HG03103 (cell line): ENCODE results near the gene MOCOS.

ENCODE experiments used
- ATAC-seq: cut with Tn5 transposase; IDR thresholded peaks from one replicate; pipeline ENCODE4 v1.9.1; 2021; ENCODE audit warnings: low read depth; ENCODE audit not compliant: unreplicated experiment

MOCOS gene

DNA sequence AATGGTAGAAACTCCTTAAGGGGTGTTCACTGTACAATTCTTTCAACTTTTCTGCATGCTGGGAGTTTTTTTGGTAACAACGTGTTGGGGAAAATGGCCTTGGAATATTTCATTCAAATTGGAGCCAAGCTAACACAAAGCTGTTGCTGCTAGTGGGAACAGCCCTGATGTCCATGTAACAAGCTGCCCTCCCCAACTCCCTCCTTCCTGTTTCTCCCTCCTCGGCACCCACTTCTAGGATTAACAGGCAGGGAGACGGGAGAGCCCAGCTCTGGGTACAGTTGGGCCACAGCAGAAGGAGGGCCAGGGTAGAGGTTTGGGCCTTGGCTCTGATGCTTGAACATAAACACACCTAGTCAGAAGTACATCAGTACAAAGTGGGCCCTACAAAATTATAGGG, 9.4 kb upstream of the MOCOS start:
- ATAC-seq = no peak

GRCh38 chr18:36179562-36180355, 7.5 kb upstream of the MOCOS start:
- no peak for ATAC-seq

DNA sequence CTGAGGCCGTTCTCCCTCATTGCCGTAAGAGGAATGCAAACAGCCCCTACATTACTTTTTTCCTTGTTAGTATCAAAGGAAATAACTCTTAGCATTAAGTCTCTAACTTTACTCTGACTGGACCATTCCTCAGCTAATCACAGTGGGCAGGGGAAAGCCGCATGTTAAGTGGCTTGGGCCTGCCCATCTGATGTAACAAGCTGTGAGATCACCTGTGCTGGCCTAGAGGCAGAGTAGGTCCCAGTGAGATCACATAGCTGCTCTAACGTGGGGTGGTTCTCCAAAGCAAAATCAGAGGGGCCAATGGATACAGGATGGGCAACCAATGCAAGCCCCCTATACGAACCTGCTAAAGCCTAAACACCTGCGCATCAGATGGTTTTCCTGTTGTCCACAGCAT, 5.9 kb upstream of the MOCOS start:
- ATAC-seq = no peak

DNA sequence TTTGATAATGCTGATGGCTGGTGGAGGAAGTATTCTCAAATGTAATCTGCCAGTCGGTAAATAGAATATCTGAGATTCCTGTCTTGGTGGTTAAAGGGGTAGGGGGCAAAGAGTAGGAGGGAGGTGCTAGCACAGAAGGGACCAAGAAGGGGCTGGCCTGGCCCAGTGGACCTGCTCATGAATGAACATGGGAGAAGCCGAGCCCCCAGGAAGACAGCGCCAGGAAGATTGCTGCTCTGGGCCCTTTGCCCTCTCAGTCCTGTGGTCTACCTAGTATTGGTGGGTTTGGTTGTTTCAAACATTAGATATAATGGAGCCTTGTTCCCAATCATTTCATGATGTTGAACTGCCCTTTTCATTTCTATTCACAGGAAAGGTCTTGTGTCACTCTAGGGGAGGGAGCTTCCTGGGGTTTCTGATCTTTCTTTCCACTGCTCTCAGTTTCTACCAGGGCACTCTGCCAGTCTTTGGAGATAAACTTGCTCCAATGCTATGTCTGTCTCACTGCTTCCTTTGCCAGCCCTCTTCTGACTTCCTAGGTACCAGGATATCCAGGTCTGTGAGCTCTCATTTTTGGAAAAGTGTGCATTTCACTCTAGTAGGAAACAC, 5.3 kb upstream of the MOCOS start:
- ATAC-seq = no peak

DNA sequence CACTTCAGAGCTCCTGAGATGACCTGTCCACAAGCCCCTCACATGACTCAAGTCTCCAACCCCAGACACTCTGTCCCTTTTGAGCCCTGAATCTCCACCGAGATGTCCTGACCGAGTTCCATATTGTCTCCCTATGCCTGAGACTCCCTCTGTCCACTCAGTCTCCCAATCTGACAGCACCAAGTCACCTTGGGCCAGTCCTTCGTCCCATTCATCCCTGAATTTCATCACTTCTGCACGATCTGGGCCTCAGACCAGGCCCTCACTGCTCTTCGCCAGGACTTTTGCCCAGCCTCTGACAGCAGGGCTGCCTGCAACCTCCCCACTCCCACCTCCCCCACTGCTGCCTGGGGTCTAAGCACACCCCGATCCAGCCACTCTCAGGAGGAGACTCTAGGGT, 4.3 kb upstream of the MOCOS start:
- ATAC-seq = no peak

DNA sequence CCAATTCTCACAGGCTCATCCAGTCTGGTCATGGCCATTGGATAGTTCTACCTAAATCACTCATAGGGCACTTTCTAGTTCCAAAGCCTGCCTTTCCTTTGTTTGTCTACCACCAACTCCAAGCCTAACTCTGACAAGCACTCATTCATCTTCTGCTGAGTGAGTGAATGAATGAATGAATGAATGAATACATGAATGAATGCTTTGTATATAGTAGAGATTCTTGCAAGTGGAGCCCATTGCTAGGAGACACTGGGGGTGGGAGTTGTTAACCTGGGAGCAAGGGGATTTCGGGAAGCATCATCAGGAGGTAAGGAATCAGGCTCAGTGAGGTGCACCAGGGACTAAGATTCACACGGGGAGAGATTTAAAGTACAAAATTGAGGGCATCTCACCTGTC, 3.3 kb upstream of the MOCOS start:
- ATAC-seq = no peak

GRCh38 chr18:36185157-36185556, 2.1 kb upstream of the MOCOS start:
- ATAC-seq = no peak

DNA sequence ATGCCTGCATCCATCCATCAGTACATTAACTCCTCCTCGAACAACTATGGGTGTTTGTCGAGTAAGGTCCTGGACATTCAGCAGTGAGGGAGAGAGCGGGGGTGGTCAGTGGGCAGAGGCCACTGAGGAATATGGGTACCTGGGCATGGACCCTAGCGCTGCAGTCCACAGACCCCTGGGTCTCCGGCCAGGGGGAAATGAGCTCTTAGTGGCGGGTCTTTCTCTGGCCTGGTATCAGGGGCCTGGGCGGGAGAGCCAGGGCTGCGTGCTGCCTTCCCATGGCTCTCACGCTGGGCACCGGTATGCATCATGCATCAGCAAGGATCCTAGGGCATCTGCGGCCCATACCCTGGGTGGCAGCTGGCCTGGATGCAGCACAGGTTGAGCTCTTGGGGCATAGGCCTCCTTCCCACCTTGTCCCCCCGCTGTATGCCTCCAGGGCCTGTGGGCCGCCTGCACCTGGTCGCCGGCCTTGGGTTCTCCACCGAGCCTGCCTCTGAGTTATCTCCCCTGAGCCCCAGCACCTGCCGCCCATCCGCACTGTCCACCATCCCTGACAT, 1.3 kb upstream of the MOCOS start:
- ATAC-seq = no peak

DNA sequence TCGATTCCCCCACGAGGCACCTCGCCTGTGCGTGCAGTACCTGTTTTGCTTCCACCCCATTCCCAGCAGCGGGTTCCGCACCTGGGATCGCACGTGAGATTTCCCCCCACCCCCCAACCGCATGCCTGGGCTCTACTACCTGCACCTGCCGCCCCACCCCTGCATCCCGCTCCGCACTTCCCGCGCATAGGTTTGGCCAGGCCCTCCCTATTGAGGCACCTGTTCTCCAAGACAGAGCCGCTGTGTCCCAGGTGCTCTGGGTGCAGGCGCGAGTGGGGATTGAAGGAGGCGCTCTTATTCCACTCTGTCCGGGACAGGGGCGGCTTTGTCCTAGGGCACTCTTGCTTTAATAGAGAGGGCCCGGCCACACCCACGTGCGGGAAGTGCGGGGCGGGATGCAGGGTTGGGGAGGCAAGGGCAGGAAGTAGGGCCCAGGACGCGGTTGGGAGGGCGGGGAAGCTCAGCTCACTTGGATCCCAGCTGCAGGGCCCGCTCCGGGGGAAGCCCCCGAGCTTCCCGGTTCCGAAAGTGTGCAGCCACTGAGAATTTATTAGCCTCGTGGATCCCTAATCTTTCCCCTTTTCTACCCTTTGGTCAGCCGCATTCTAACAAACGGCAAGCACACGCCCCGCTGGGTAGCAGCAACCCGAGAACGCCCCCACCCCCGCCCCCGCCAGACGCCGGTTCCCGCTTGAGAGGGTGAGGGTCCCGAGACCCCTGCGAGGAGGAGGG, 670 bp upstream of the MOCOS start:
- ATAC-seq = no peak

DNA sequence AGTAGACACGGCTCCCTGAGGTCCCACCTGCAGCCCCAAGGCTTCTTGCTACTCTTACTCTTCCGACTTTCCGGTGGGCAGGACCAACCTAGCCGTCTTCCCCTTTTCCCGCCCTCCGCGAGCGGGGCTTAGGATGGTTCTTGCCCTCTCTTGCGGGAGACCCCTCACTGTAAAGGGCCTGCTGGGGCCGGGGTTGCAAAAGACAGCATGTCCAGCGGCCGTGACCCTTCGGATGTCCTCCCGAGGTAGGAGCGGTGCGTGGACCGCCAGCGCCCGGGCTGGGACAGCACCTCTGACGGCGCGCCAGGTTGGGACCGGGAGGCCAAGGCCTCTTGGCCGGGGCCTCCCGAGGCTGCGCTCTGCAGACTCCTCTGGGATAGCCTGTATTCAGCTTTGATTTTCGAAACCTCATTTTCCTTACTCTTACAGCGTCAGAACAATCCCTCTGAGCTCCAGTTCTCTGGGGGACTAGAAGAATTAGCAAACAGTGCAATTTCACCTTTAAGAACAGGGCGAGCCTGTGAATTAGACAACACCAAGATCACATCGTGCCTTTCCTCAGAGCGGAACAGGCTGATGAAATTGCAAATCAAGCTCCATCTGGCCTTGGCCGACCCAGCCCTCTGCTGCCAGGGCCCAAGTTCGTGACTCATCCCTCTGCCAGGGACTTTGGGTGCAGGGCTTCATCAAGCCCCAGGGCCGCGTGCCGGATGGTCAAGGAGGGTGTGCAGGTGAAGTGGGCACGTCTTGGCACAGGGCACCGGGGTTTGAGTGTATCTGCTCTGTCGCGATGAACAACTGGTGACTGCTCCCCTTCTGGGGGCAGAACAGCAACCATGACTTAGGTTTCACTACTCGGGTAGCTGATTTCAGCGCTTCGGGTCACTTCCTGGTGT, 777 bp downstream of the MOCOS start:
- no peak for ATAC-seq

DNA sequence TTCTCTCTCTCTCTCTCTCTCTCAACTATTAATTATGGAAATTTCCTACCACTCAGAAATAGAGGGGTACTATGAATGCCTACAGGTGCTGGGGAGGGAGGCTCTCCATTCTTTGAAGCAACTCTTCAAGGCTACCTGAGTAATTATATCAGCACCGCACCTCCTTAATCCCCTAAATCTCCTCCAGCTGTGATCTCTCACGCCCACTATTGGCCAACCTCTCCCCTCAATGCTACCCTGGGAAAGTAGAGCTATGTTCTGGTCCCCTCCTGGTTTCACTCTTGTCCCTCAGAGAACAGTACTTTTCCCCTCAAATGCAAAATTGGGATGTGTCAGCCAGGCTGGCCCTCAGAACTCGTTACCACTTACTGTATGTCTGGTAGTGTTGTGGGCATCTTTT, 1.6 kb downstream of the MOCOS start:
- ATAC-seq = no peak

DNA sequence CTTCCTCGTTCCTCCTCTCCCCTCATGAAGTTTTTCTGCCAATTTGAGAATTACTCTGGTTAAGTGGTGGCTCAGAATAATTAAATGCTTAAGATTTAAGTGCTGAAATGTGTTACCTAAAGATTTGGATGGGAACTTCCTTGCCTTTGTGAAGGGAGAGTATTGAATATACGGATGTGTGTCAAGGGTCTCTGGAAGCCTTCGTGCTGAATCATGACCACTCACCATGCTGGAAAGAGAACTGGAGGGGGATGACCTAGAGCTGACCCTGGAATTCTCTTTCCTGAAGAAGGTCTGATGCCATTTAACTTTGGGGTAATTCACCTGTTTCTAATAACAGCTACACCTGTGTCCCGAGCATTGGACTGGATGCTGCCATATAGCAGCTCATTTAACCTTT, 2.2 kb downstream of the MOCOS start:
- no peak for ATAC-seq

DNA sequence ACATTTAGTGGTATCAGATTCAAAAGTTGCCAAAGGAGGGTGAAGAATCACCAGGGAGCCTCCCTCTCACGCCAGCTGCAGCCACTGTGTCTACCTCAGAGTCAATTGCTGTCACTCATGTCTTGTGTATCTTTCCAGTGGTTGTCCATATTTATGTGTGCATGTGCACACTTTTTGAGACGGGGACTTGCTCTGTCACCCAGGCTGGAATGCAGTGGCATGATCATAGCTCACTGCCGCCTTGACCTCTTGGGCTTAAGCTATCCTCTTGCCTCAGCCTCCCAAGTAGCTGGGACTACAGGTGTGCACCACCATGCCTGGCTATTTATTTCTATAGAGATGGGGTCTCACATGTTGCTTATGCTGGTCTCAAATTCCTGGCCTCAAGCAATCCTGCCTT, 4.0 kb downstream of the MOCOS start:
- ATAC-seq = no peak

GRCh38 chr18:36191711-36192110, 4.4 kb downstream of the MOCOS start:
- ATAC-seq = no peak

GRCh38 chr18:36194600-36195315, 7.5 kb downstream of the MOCOS start:
- ATAC-seq = no peak

DNA sequence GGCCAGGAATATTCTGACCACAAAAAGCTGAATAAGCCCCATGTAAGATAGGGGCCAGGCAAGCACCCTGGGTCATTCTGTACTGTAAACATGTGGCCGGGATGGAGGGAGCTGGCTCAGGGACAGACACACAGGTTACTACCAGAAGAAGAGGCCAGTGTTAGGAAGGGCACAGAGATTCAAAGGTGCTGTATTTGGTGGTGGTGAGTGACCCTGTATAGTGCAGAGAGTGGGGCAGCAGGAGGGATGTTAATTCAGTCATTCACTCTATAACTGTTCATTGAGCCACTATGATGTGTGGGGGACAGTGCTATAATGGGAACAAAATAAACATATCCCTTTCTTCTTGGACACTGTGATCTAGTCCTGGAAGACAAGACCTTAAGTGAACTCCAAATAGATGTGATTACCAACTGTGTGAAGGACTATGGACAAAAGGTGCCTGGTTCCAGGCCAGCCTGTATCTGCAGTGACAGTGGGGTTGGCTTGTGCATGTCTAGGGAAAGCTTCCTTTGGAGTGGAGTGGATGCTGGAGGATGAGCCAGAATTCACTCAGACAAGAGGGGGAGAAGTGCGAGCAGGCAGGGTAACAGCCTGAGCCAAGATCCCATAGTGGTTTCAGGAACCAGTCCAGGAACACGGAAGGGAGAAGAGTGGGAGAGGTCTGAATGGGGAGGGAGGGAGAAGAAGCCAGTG, 8.3 kb downstream of the MOCOS start:
- ATAC-seq = no peak

DNA sequence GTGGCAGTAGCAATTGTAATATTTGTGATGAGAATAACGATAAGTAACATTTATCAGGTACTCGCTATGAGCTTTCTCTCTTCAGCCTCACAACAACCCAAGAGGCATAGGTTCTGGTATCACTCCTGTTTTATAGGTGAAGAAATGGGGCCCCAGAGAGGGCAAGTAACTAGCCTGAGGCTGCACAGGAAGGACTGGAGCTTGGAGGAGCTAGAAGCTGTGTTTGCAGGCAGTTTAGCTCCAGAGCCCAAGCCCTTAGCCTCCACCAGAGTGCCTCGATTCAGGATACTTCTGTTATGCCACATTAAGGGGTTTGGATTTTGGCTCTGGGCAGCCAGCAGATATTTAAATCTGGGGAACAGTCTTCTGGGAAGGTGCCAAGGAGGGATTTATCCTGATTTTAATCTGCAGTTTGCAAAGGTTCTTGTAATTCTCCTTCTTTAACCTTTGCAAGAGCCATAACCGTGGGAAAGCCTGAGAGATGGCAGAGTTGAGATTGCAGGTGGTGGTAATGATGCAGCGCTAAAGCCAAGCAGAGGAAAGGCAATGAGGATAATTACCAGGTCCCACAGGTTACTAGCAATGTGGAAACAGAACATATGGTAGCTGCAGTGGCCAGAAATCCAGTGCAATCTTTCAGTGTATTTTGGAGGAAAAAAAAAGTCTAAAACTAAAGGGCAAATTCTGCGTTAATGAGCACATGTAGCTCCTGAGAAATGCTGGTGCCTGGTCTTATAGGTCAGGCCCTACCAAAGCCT, 9.1 kb downstream of the MOCOS start:
- ATAC-seq = no peak

DNA sequence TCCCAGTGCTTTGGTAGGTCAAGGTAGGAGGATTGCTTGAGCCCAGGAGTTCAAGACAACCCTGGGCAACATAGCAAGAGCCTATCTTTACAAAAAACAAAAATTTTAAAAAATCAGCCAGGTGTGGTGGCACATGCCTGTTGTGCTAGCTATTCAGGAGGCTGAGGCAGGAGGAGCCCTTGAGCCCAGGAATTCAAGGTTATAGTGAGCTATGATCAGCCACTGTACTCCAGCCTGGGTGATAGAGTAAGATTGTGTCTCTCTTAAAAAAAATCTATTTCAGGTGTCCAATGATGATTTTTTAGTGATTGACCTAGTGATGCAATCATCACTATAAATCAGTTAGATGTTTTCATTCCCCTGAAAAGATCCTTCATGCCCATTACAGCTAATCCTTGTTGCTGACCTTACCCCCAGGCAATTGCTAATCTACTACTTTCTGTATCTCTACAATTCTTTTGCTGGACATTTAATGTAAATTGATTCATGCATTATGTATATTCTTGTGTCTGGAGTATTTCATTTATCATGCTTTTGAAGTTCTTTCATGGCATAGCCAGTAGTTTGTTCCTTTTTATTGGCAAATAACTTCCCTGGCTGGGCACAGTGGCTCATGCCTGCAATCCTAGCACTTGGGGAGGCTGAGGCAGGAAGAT, 10.3 kb downstream of the MOCOS start:
- no peak for ATAC-seq
